NCI-H2081 treated with DMSO at 0.1 percent for 48 hours (cell line): ENCODE measurements around the gene ZNF276.

Experiments used
- DNase-seq: peaks from one replicate; lab custom pipeline; 2025; lab: John Stamatoyannopoulos, UW

ZNF276 gene

DNA sequence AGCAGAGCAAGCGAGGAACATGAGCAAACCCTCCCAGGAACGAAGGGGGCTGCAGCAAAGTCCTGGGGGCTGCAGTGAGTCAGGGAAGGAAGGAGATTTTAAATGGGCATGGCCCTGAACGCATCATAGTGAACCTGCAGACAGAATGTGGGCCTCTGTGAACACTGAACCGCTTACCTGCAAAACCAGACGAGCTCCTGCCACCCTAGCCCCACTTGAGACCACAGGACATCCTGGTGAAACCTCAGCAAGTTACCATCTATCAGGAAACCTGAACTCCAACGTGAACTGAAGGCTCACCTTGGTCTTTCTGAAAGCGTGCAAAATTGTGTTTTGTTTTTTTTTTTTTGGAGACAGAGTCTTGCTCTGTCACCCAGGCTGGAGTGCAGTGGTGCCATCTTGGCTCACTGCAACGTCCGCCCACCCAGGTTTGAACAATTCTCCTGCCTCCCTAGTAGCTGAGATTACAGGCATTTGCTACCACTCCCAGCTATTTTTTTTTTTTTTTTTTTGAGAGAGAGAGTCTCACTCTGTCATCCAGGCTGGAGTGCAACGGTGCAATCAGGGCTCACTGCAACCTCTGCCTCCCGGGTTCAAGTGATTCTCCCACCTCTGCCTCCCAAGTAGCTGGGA lies 64.3 kb downstream of the ZNF276 start:
- no peak for DNase-seq

GRCh38 chr16:89786474-89787364 lies 65.4 kb downstream of the ZNF276 start:
- DNase-seq, result no peak

GRCh38 chr16:89787365-89787805 lies 66.0 kb downstream of the ZNF276 start:
- no peak for DNase-seq
